NCI-H2081 treated with DMSO at 0.1 percent for 48 hours (cell line): Measurements from ENCODE around the gene GNAO1.

ENCODE experiments used
- DNase-seq: peaks from one replicate; lab custom pipeline; 2025; lab: John Stamatoyannopoulos, UW

GNAO1 gene

DNA sequence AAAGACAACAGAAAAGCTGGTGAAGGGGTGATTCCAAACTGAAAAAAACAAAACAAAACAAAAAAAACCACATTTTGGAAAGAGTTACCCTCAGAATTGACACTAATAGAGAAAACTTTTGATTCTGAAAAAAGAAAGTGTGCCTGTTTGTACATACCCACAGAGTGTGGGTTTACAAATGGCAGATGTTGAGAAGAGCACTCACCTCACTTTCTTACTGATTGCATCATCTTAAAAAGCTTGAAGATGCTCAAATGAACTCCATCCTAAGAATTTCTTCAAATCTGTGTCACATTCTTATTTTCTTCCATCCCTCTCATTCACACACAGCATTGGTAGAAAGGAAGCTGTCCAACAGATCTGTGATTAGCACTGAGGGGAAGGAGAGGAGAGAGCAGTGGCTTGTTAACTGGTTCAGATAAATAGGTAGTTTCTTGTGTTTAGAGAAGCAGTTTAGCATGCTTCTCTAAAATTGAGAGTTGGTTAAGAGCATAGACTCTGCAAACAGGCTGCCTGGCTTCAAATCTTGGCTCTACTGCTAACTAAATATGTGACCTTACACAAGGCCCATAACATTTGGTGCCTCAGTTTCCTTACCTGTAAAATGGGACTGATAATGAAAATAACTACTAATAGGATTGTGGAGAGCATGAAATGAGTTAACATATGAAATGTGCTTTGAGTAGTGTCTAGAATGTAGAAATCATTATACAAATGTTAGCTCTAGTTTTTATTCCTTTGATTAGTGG lies 6.9 kb downstream of the GNAO1 start:
- DNase-seq, result no peak

DNA sequence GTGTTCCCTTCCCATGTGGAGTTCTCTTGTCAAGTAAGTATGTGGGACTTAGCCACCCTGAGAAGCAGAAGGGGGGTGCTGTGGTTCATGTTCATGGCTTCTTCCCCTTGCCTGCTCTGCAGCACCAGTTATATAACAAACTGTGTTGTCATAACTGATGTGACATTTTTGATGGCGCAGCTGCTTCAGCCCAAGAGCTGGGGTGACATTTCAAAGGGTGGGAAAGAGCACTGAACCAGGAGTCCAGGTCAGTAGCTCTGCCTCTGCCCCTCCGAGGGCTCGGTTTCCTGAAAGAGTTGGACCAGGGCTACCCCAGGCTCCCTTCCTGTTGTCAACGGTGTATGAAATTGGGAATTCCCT lies 7.4 kb downstream of the GNAO1 start:
- no peak for DNase-seq

DNA sequence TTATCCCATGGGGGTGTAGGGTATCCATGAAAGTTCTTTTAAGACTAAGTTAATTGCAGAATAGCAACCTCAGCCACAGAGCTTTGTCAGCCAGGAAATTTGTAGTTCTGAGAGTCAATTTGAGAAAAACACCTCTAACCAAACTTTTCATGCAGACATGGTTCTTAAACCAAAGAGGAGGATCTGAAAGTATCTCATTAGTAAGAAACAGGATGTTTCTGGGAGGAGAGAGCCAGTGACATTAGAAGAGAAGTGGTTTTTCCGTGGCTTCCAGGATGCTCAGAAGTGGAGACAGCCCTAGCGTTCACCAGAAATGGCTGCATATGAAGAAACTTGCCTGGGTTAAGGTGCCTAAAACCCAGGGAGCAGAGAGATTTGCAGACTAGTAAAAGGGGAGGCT lies 7.9 kb downstream of the GNAO1 start:
- no peak for DNase-seq

DNA sequence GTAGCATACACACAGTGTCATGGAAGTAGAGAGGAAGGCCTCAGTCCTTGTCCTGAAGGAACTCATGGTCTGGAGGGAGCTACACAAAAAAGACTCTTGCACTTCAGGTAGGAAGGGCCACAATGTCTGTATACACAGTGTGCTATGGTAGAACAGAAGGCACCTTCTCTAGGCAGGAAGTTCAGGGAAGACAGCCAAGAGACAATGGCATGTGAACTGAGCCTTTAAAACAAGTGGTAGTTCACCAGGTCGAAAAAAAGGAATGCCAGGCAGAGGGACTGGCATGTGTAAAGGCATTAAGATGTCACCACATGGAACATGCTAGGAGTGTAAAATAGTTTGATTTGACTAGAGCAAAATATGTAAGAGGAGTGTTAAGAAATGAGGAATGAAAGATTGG lies 9.7 kb downstream of the GNAO1 start:
- no peak for DNase-seq

DNA sequence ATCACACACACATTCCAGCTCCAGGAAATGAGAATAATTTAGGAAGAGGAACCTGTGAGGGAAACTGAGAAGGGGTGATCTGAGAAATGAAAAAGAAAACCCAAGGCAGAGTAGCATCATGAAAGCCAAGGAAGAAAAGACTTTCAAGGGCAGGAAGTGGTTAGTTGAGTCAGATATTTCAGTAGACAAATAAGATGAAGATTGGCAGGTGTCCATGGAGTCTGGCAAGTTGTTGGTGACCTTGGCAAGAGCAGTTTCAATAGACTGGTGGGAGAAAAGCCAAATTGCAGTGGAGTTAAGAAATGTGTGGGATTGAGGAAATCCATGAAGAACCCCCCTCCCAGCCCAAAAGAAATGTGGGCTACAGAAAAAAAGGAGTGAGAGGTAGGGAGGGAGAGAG lies 10.7 kb downstream of the GNAO1 start:
- DNase-seq, result no peak

DNA sequence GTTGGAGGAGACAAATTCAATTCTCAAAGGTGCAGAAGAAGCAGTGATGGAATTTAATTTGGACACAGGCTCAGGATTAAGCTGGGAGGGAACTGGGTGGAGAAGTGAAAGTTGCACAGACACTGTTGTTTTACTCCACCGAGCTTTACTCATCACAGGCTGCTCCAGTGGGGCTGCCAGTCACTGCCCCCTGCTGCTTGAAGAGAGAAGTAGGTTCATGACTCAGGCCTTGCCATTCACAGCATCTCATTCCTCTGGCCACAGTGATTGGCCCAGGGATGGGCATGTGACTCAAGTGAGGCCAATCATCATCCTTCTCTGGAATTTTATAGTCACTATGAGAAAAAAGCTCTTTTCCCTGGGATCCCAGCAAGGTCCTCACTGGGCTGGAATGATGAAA lies 11.8 kb downstream of the GNAO1 start:
- DNase-seq, result no peak

DNA sequence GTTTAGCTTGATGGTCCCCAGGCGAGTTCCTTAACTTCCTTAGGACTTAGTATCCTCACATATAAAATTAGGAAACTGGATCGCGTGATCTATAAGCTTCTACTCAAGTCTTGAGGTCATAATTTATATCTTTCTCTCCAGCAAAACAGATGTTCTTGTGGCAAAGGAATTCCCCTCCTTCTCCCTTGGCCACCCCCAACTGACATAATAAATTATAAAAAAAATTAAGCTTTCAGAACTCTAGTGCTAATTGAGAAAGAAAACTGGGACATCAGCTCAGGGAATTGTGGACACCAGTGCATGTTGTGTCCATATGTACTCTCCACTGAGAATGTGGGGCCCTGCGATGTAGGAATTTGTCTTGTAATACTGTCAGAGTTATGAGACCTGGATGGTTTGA lies 13.5 kb downstream of the GNAO1 start:
- DNase-seq, result no peak

DNA sequence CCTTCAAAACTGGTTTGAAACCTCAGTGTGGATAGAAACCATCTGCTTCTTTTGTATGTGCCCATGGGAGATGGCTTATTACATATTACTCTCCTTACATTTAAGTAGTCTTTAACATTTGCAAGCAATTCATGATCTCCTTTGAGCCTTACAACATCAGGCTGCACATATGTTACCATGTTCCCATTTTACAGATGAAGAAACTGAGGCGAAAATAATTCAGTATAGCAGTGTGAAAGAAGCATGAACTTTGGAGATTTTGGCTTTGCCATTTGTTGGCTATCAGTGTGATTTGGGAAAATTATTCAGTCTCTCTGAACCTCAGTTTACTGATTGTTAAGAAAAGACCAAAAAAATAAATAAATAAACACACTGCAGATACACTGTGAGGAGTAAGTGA lies 15.7 kb downstream of the GNAO1 start:
- DNase-seq, result no peak

DNA sequence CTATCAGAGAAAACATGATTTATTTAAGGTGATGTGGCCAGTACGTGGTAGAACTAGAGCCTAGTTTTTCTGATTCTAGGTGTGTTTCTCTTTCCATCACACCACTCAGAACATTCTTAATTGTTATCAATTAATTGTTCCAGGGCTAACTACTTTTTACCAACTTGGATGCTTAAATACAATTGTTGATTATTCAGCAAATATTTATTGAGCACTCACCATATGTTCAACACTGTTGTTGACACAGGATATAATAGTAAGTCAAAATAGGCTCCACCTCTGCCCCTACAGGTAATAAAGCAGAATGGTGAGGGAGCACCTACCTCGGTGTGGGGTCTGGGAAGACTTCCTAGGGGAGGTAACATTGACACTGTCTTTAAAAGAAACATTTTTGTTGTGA lies 16.1 kb downstream of the GNAO1 start:
- no peak for DNase-seq

DNA sequence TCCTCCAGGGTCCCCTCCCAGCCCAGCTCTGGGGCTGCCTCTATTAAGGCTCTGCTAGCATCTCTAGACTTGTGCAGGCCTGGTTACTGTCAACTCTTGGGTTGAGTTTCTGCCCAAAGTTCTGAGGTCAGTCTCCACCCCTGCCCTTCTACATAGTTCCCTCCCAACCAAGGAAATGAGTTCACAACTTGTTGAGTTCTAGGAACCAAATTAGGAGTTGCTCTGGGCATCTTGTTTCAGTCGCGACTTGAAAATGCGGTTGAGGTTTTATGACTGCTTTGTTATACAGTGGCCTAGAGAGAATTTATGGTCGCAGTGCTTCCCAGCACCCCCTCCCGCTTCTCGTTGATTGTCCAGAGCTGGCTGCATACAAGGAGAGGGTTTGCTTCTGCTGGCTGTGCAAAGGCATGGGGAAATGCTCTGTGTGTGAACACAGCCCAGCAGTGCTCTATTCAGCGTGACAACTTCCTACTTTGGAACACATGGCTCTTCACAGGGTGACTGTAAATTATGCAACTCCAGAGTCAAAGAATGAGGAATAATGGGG lies 20.2 kb downstream of the GNAO1 start:
- no peak for DNase-seq

DNA sequence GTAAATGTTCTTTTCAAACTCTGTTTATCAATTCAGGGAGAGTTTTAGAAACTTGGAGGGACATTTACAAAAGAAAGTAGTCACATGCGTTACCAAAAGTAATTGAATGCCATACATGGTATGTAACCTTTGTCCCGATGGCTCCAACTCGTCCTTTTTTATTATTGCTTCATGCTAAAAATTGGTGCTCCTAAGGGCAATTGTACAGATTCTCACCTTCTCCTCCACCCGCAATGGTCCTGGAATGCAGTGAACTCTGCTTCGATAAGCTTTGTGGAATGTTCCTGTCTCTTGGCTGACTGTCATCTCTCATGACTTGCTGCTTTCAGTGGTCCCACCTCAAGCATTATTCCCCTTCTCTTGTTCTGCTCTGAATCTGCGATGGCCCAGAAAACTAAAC lies 20.9 kb downstream of the GNAO1 start:
- no peak for DNase-seq

DNA sequence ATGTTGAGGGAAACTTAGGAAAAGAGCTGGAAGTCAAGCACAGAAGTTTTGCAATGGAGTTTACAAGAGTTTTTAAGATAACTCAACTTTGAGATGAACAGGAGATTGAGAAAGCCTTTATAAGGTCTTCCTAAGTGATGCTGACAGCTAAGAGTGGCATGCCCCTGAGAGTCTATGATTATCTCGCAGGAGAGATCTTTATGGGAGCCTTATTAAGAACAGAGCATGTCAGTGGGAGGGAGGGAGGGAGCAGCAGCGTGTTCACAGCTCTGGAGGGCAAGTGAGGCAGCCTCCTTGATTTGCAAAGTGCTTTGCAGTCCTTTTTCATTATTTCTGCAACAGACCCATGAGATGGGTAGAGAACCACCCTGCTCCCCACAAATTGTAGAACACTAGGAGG lies 30.7 kb downstream of the GNAO1 start:
- no peak for DNase-seq

DNA sequence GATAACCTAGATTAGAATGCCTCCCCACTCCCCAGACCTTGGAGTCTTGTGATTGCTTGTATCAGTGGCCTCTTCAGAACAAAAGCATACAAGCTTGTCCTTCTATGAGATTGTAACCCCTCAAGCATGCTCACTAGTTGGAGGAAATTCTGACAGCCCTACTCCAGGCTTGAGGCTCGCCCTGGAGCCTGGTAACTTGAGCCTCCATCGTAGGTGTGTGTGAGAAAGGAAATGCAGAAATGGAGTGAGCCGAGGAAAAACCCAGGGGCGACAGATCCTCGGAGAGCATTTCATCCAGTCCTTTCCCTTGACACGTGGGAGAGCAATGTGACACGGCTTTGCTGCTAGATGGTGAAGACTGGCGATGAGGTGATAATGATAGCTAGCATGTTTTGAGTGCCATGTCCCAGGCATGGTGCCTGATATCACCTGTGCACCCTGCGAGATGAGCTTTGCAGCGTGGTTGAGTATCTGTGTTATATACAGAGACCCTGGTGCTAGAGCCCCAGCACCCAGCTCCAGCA lies 31.2 kb downstream of the GNAO1 start:
- no peak for DNase-seq

DNA sequence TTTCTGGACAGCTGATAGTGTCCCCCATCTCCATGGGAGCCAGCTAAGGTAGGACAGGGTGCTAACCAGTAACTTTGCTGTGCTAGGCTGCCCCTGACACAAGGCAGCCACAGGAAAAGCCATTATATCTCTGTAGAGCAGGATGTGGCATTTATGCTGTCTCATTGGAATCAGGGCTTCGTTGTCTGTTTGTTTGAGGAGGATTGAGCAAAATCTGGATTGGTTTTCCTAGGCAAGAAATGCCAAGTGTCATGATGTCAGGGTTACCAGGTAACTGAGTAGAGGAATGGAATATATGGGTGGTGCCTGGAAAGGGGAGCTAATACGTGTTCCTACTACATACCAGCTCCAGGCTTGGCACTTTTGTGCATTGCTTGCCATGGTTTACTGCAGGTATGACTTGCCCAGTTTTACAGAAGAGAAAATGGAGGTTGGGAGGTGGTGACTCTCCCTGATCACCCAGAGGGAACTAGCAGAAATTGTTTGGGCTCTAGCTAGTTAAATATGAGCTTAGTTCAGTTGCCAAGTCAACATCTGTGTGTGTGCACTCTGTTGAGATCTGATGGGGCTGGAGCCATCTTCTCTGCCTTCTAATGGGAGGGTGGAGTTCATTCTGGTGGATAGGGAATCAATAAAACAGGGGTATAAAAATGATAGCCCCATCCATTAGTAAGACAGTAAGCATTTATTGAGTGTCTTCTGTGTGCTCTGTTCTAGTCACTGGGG lies 33.9 kb downstream of the GNAO1 start:
- no peak for DNase-seq

DNA sequence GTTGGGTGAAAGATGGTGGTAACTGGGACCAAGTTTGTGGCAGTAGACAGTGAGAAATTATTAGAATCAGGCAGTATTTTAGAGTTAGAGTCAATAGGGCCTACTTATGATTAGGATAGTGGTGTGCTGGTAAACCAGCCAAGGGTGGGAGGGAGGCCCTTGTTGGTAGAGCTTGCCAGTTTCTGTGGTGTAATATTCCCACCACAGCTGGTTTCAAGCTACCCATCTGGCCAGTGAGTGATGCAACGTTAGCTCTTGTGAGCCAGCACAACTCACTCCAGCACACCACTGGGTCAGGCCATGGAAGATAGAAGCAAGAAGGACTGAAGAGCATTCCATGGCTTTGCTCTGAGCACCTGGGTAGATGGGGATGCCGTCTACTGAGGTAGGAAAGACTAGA lies 34.9 kb downstream of the GNAO1 start:
- DNase-seq, result no peak

DNA sequence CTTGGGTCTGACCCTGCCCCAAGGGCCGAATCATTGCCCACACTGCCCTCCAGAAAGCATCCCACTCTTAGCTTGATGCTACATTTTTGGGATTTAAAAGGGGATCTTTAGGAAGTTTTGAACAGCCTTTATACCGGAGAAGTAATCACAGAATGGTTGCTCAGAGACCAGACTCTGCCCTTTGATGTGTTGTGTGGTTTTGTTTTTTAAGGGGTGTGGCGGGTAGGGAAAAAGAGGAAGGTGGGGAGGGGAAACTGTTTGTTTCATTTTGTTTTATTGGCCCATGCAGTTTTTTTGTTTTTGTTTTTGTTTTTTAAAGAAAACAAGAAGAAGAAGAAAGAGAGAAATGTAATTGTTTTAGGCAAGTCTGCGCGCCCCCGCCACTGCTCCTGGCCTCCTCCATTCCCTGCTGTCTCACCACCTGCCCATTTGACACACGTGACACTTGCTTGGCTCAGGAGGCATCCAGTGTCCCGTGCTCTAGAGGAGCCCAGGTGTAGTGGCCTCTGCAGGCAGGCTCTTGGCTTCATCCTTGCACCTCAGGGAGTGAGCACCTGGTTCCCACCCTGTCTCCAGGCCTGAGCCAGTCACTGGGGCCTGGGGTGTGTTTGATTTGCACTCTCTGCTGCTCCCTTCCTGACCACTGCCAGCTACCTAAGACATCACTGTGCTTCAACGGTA lies 35.7 kb downstream of the GNAO1 start:
- DNase-seq, result no peak

DNA sequence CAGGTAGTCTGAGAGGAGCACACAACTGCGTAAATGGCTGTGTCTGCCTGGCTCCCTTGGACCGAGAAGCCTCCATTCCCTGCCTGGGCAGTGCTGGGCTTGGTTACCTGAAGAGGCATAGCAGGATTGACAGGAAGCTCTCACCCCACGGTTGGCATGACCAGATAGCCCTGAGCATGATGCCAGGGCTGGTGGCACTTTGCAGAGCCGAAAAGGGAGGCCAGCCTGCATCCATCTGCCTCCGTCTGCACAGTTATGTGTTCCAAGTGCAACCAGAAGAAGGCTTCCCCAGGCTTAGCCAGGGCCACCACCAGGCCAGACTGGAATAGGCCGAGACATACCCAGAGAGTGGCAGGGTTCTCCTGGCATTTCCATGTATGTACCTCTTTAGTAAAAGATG lies 36.6 kb downstream of the GNAO1 start:
- DNase-seq, result no peak

DNA sequence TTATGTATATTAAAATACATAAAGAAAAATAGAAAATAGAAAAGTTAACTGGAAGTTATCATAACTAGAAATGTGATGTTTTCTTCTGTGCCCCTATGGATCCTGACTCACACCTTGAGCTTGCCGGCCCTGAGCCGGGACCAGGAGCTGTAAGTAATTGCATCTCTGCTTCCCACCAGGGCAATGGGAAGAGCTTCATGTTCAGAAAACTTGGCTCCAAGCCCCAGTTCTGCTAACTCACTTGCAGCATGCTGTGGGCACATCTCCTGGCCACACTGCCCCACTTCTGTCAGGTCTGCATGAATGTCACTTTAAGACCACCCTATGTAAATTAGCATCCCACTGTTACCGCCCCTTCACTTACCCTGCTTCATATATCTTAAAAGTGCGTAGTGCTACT lies 37.2 kb downstream of the GNAO1 start:
- DNase-seq, result no peak

DNA sequence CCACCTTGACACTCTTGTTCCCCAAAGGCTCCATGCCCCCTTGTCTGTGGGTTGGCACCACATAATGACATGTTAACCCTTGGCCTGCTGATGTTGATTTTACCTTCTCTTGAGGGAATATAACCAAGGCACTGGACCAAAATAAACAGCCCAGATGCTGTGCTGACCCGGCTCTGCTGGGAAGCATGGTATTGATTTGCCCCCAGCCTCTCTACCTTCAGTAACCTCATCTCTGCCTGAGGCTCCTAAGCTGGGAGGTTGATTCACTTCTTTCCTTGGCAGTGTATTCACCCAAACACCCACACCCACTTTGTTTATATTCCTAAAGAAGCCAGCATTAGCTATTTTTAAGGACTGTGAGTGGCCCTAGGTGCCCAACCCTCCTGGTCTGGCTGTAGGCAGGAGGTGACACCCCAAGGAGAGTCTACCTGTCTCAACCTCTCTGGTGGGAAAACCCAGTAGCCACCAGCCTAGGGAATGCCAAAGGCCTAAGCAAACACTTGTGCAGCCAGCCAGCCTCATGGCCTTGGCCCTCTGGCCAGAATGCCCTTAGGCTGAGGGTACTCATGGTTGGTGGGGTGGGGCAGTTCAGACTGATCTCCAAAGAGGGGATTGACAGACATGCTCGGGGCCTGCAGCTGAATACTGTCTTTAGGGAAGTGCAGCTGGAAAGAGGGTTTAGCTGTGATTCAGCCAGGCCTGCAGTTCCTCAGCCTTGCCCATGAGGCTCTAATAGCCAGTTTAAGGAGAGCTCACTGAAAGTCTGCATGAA lies 42.7 kb downstream of the GNAO1 start:
- DNase-seq, result no peak

DNA sequence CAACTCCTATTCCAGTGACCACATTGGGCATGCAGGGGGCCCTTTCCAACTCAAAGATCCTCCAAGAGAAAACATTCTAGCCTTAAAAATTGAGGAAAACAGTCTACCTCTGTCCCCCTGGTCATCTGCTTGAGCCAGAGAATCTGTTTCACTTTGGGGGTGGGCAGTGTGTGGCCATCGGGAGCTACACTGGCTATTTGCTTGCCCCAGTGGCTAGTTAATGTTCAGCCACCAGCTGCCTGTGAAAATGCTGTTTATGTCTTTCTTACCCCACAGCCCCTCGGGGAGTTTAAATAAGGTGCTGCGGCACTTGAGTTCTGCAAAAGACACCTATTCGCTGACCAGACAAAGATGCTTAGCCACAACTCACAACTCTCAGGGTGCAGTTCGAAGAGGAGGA lies 43.4 kb downstream of the GNAO1 start:
- no peak for DNase-seq

DNA sequence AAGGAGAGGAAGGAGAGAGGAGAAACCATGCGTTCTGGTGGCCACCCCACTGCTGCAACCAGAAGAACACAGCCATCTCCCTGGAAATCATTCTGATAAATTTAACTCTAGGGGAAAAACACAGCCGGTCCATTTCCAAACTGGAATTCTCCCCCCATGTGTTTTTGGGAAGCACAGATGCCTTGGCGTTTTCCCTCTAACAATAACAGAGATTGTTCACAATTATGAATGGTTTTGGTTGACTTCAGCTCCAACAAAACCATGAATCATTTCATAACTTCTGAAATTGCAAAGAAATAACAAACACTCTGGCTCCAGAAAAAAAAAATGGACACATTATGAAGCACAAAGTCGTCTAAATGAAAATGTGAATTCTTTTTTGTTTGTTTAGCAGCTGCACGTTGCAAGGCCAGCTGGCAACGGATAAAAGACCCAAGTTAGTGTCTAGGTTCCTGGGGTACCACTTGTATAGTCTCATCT lies 46.2 kb downstream of the GNAO1 start:
- DNase-seq, result no peak

DNA sequence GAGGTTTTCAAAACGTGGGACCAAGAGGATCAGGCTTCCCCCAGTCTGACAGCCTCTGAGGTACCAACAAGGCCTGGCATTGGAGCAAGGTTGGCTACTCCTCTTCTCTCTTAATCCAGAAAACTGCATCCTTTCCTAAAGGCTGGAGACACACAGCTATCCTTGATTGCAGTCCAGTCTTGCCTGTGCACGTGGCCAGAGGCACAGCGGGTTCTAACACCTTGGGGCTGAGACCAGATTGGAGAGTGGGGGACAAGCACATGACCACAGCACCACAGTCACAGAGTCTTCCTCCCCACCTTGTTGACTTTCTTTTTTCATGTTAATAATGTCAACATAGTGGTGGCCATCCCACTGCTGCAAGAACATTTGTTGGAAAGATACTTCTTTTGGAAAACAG lies 46.9 kb downstream of the GNAO1 start:
- DNase-seq, result no peak
